HepG2 (cell line): ENCODE results near the gene UCK2. TPM values are rescaled to one million over a fixed set of nuclear protein-coding genes. Genes with fewer than 3 reads are reported as not detected.
A peak's percentile ranks its signal among the peaks of the same experiment; 100 is the strongest.

ENCODE experiments used
- CEBPB ChIP-seq: IDR thresholded peaks from 2 replicates; pipeline ENCODE4 v1.6.1; 2011; ENCODE audit warnings: low read depth, low read length, improper control_type of control experiment, borderline replicate concordance
- DNMT3B ChIP-seq: conservative IDR thresholded peaks from 2 replicates; pipeline ENCODE4 v1.6.1; 2016; ENCODE audit warnings: missing biosample characterization, control low read depth
- KDM4B ChIP-seq: sonication (generic); formaldehyde crosslinking; IDR thresholded peaks from 2 replicates; pipeline ENCODE4 v1.4.0; 2020; ENCODE audit warnings: missing genetic modification reagents
- KLF6 ChIP-seq: IDR thresholded peaks from 2 replicates; pipeline ENCODE4 v1.8.0; 2016; ENCODE audit warnings: missing biosample characterization, missing genetic modification reagents
- ZNF136 ChIP-seq: sonication (generic); formaldehyde crosslinking; IDR thresholded peaks from 2 replicates; pipeline ENCODE4 v1.8.1; 2022; ENCODE audit warnings: low read depth, mild to moderate bottlenecking, moderate library complexity, missing genetic modification reagents
- polyA plus RNA-seq, 8 experiments: library from polyadenylated mRNA; depleted of rRNA in 3 of 8; stranded (reverse) in 7 of 8; unstranded in 1 of 8; fragments of >200 nt; fragmentation: Illumina TruSeq in 4 of 8; extraction: Trizol in 4 of 8; gene quantifications; 2 replicates each; pipeline versions ENCODE4 v1.2.1 to v1.2.3, GENCODE V29; 2011 to 2016; ENCODE audit warnings: low read depth in 4 of 8, missing spikeins in 1 of 8, mixed read lengths in 1 of 8; ENCODE audit not compliant: insufficient read depth in 1 of 8
- total RNA-seq, 5 experiments: library from RNA; depleted of rRNA; stranded (reverse); fragments of >200 nt; fragmentation: Illumina TruSeq; extraction: Trizol; gene quantifications; 2 replicates each; pipeline ENCODE4 v1.2.3, GENCODE V29; 2016; ENCODE audit warnings: low read depth in 1 of 5
- TF ChIP-seq, protein P1 (sequence below): sonication (generic); formaldehyde crosslinking; IDR thresholded peaks from 2 replicates; pipeline ENCODE4 v1.5.0; 2020; ENCODE audit warnings: mild to moderate bottlenecking, missing genetic modification reagents
- TF ChIP-seq, protein P2 (sequence below): IDR thresholded peaks from 2 replicates; pipeline ENCODE4 v1.6.1; 2016; ENCODE audit warnings: low read depth, missing genetic modification reagents, missing compliant biosample characterization

The UCK2 gene
- total and polyA plus RNA-seq, 2 of the 13 experiments (the other 11 are each of a cell fraction or from before 2014, with no cell fraction given) = 64.3 to 78.0 TPM

DNA sequence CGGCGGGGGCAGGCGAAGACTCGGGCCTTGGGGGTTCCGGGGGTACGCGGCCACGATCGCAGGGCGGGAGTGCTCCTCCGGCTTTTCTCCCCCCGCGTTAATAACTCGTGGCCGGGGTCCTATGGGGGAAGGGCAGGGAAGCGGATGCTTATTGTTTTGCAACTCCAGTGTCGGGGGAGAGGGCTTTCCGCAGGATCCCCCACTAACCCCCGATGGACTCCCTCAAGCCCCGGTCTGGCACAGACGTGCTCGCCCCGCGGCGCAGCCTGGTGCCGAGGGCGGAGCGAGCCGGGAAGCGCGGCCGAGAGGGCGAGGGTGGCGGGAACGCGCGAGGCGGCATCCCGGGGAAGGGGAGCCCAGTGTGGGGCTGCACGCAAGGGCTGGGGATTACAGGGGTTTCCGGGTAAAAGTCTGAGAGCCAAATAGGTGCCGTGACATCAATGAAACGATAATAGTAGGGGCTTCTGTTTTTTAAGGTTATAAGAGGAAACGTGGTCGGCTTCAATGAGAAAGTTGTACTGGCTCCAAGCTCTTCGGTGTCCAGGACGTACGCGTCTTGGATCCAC is 772 bp downstream of the UCK2 start (continued):
- TF ChIP-seq, protein P1, sequence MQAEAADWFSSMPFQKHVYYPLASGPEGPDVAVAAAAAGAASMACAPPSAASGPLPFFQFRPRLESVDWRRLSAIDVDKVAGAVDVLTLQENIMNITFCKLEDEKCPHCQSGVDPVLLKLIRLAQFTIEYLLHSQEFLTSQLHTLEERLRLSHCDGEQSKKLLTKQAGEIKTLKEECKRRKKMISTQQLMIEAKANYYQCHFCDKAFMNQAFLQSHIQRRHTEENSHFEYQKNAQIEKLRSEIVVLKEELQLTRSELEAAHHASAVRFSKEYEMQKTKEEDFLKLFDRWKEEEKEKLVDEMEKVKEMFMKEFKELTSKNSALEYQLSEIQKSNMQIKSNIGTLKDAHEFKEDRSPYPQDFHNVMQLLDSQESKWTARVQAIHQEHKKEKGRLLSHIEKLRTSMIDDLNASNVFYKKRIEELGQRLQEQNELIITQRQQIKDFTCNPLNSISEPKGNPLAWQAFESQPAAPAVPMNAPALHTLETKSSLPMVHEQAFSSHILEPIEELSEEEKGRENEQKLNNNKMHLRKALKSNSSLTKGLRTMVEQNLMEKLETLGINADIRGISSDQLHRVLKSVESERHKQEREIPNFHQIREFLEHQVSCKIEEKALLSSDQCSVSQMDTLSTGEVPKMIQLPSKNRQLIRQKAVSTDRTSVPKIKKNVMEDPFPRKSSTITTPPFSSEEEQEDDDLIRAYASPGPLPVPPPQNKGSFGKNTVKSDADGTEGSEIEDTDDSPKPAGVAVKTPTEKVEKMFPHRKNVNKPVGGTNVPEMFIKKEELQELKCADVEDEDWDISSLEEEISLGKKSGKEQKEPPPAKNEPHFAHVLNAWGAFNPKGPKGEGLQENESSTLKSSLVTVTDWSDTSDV = no peak
- TF ChIP-seq, protein P2, sequence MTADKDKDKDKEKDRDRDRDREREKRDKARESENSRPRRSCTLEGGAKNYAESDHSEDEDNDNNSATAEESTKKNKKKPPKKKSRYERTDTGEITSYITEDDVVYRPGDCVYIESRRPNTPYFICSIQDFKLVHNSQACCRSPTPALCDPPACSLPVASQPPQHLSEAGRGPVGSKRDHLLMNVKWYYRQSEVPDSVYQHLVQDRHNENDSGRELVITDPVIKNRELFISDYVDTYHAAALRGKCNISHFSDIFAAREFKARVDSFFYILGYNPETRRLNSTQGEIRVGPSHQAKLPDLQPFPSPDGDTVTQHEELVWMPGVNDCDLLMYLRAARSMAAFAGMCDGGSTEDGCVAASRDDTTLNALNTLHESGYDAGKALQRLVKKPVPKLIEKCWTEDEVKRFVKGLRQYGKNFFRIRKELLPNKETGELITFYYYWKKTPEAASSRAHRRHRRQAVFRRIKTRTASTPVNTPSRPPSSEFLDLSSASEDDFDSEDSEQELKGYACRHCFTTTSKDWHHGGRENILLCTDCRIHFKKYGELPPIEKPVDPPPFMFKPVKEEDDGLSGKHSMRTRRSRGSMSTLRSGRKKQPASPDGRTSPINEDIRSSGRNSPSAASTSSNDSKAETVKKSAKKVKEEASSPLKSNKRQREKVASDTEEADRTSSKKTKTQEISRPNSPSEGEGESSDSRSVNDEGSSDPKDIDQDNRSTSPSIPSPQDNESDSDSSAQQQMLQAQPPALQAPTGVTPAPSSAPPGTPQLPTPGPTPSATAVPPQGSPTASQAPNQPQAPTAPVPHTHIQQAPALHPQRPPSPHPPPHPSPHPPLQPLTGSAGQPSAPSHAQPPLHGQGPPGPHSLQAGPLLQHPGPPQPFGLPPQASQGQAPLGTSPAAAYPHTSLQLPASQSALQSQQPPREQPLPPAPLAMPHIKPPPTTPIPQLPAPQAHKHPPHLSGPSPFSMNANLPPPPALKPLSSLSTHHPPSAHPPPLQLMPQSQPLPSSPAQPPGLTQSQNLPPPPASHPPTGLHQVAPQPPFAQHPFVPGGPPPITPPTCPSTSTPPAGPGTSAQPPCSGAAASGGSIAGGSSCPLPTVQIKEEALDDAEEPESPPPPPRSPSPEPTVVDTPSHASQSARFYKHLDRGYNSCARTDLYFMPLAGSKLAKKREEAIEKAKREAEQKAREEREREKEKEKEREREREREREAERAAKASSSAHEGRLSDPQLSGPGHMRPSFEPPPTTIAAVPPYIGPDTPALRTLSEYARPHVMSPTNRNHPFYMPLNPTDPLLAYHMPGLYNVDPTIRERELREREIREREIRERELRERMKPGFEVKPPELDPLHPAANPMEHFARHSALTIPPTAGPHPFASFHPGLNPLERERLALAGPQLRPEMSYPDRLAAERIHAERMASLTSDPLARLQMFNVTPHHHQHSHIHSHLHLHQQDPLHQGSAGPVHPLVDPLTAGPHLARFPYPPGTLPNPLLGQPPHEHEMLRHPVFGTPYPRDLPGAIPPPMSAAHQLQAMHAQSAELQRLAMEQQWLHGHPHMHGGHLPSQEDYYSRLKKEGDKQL (CRISPR knock-in tag) = no peak
- TF ChIP-seq CEBPB (no peak), ZNF136 (no peak), DNMT3B (CRISPR knock-in tag) (no peak), KLF6 (CRISPR knock-in tag) (0 out of 2 replicates have a peak, but pooled peaks have one; percentile 8), KDM4B (CRISPR knock-in tag) (no peak)
